HG03025 (cell line): ENCODE results near the gene C6.
"Not testable (repeated sequence)": the region's sequence is repeated elsewhere in the genome, so short reads cannot be mapped to it uniquely, and the experiment has no call there.

Experiments used
- ATAC-seq: cut with Tn5 transposase; IDR thresholded peaks from one replicate; pipeline ENCODE4 v1.9.1; 2021; ENCODE audit warnings: mild to moderate bottlenecking, moderate library complexity; ENCODE audit not compliant: unreplicated experiment, low FRiP score

The C6 gene

GRCh38 chr5:41201082-41201772 lies 12.1 kb downstream of the C6 start:
- no peak for ATAC-seq

GRCh38 chr5:41200506-41200905 lies 12.8 kb downstream of the C6 start:
- no peak for ATAC-seq

- ATAC-seq: no peak
Observed at GRCh38 chr5:41199660-41200059, 13.7 kb downstream of the C6 start.

GRCh38 chr5:41196197-41196596 lies 17.1 kb downstream of the C6 start:
- no peak for ATAC-seq

- ATAC-seq: no peak
Observed at GRCh38 chr5:41195228-41195627, 18.1 kb downstream of the C6 start.

GRCh38 chr5:41194339-41194738 lies 19.0 kb downstream of the C6 start:
- no peak for ATAC-seq

GRCh38 chr5:41193456-41194205 lies 19.7 kb downstream of the C6 start:
- no peak for ATAC-seq

- no peak for ATAC-seq
Observed at GRCh38 chr5:41191249-41191648, 22.1 kb downstream of the C6 start.

GRCh38 chr5:41186143-41186542 lies 27.2 kb downstream of the C6 start:
- no peak for ATAC-seq

- ATAC-seq: not testable (repeated sequence)
Observed at GRCh38 chr5:41183331-41183730, 30.0 kb downstream of the C6 start.

- no peak for ATAC-seq
Observed at GRCh38 chr5:41182666-41183065, 30.7 kb downstream of the C6 start.

GRCh38 chr5:41181691-41182564 lies 31.4 kb downstream of the C6 start:
- ATAC-seq: no peak

- ATAC-seq: no peak
Observed at GRCh38 chr5:41176952-41177351, 36.4 kb downstream of the C6 start.

- ATAC-seq: no peak
Observed at GRCh38 chr5:41172012-41172411, 41.3 kb downstream of the C6 start.

GRCh38 chr5:41161271-41161670 lies 52.1 kb downstream of the C6 start:
- no peak for ATAC-seq

- no peak for ATAC-seq
Observed at GRCh38 chr5:41157272-41157894, 55.9 kb downstream of the C6 start.

GRCh38 chr5:41156739-41157138 lies 56.6 kb downstream of the C6 start:
- no peak for ATAC-seq

GRCh38 chr5:41154491-41154890 lies 58.8 kb downstream of the C6 start:
- no peak for ATAC-seq

- ATAC-seq: no peak
Observed at GRCh38 chr5:41151564-41151963, 61.8 kb downstream of the C6 start.

- ATAC-seq: no peak
Observed at GRCh38 chr5:41148448-41148847, 64.9 kb downstream of the C6 start.

- no peak for ATAC-seq
Observed at GRCh38 chr5:41145306-41145705, 68.0 kb downstream of the C6 start.
